Measurements from ENCODE around the gene IGF2BP1.

The IGF2BP1 gene

GRCh38 chr17:49104511-49105074 lies 107.4 kb downstream of the IGF2BP1 start:
- DNase-seq (ENCODE audit: insufficient read length, low spot score): no peak
- FAIRE-seq: no peak
- TF ChIP-seq CTCF (IDR thresholded peaks at IDR 0.05; ENCODE audit: insufficient read depth, missing control alignments): no peak
